Liver (tissue), 3 donors: ENCODE measurements around the gene NOTCH1.

Source experiments
- ATF3 ChIP-seq: IDR thresholded peaks from 2 replicates; pipeline ENCODE4 v1.6.1; 2016; ENCODE audit warnings: antibody characterized with exemption
- CTCF ChIP-seq: fragments of 150-350 bp; IDR thresholded peaks from 2 replicates; pipeline ENCODE4 v1.5.1; 2017; ENCODE audit warnings: improper control_type of control experiment, low read depth, low read length; ENCODE audit not compliant: missing input control
- FOXA2 ChIP-seq: IDR thresholded peaks from 2 replicates; pipeline ENCODE4 v1.6.1; 2016; ENCODE audit warnings: antibody characterized with exemption
- MAX ChIP-seq: IDR thresholded peaks from 2 replicates; pipeline ENCODE4 v1.6.1; 2016; ENCODE audit warnings: antibody characterized with exemption
- RAD21 ChIP-seq, 2 donors: IDR thresholded peaks; 2 replicates each; pipeline ENCODE4 v1.6.1; 2016; ENCODE audit warnings: antibody characterized with exemption in 2 of 2, mild to moderate bottlenecking in 2 of 2
- REST ChIP-seq: IDR thresholded peaks from 2 replicates; pipeline ENCODE4 v1.6.1; 2016; ENCODE audit warnings: antibody characterized with exemption, mild to moderate bottlenecking
- SP1 ChIP-seq: IDR thresholded peaks from 2 replicates; pipeline ENCODE4 v1.6.1; 2018; ENCODE audit warnings: antibody characterized with exemption, mild to moderate bottlenecking
- TAF1 ChIP-seq: conservative IDR thresholded peaks from 2 replicates; pipeline ENCODE4 v1.6.1; 2016; ENCODE audit warnings: antibody characterized with exemption, mild to moderate bottlenecking
- YY1 ChIP-seq: IDR thresholded peaks from 2 replicates; pipeline ENCODE4 v1.6.1; 2016; ENCODE audit warnings: antibody characterized with exemption, mild to moderate bottlenecking
- ZBTB33 ChIP-seq: IDR thresholded peaks from 2 replicates; pipeline ENCODE4 v1.6.1; 2016; ENCODE audit warnings: antibody characterized with exemption
- donor health status: healthy.
- donor health status: healthy.

- TF ChIP-seq ZBTB33: no peak
- TF ChIP-seq CTCF: no peak
- no peak for TF ChIP-seq RAD21 (IDR thresholded peaks at IDR 0.05)
- no peak for TF ChIP-seq REST
- TF ChIP-seq SP1: no peak
- no peak for TF ChIP-seq FOXA2
- TF ChIP-seq TAF1: no peak
- no peak for TF ChIP-seq MAX
- no peak for TF ChIP-seq ATF3
- no peak for TF ChIP-seq YY1
These were observed 59.7 kb downstream of the NOTCH1 start for GRCh38 chr9:136486131-136486530.
